AG04449 (cell line): ENCODE data around the gene SYT12.

Experiments used
- CTCF ChIA-PET: fragments of 350-600 bp; formaldehyde crosslinking; extraction: SDS; loops from one replicate; lab custom pipeline; 2021; ENCODE audit warnings: antibody characterized with exemption; lab: Yijun Ruan, JAX
- POLR2A ChIA-PET: fragments of 400-600, 350-600 bp; formaldehyde crosslinking; extraction: SDS; loops from one replicate; lab custom pipeline; 2020; ENCODE audit warnings: antibody characterized with exemption, inconsistent platforms; lab: Yijun Ruan, JAX
- DNase-seq: peaks from one replicate; pipeline ENCODE4 v3.0.0-alpha.2; 2010; ENCODE audit warnings: low read depth, low spot score
- H3K4me3 ChIP-seq: 2 replicates; pipeline ENCODE4 v1.5.1; 2011; ENCODE audit warnings: low read depth, mild to moderate bottlenecking, control low read depth, low read length
- CTCF ChIP-seq: IDR thresholded peaks from one replicate; pipeline ENCODE4 v1.5.1; 2011; ENCODE audit warnings: mild to moderate bottlenecking, moderate library complexity, low read length, control low read depth, inconsistent platforms; ENCODE audit not compliant: insufficient read depth; ENCODE audit errors: missing control alignments

Gene SYT12

GRCh38 chr11:67006029-67006884 is 16.7 kb upstream of the SYT12 start:
- CTCF ChIA-PET: no interaction called here
- H3K4me3 ChIP-seq: no peak overlapping the region
- DNase-seq: no peak
- POLR2A ChIA-PET: no interaction called here
- TF ChIP-seq CTCF: no peak

GRCh38 chr11:67007126-67007525 is 15.8 kb upstream of the SYT12 start:
- CTCF ChIA-PET: no interaction called here
- TF ChIP-seq CTCF: no peak
- POLR2A ChIA-PET: no interaction called here
- DNase-seq: no peak
- no peak overlapping the region for H3K4me3 ChIP-seq

GRCh38 chr11:67010296-67010905 is 12.5 kb upstream of the SYT12 start:
- ChIA-PET CTCF (interaction anchor here (3.9 kb wide), 1 partner anchor 11 kb away, joined by 20 read pairs; the partner anchor contains the start of gene SYT12), POLR2A (no interaction called here)
- no peak for TF ChIP-seq CTCF
- no peak for DNase-seq
- no peak overlapping the region for H3K4me3 ChIP-seq

GRCh38 chr11:67013511-67014045 is 9.4 kb upstream of the SYT12 start:
- no peak for DNase-seq
- H3K4me3 ChIP-seq: no peak overlapping the region
- CTCF ChIA-PET: no interaction called here
- POLR2A ChIA-PET: interaction anchor here (0.6 kb wide), 1 partner anchor 11 kb away, joined by 3 read pairs; no protein-coding TSS in a partner anchor
- TF ChIP-seq CTCF: no peak

DNA sequence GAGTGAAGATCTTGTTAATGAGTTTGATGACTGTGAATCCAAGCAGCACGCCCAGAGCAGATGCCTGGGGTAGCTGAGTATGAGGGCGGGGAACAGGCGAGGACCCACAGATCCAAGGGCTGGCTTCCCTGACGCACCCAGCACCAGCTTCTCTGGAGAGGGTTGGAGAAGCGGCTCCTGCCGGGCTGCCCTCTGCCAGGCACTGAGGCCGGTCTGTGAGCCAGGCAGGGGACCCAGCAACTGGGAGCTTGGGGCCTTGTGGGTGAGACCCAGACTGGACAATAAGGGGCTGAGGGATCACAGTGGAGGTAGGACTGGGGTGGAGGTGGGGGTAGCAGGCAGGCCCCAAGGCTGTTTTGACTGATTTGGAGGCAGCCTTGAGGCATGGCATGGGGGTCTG is 8.6 kb upstream of the SYT12 start:
- TF ChIP-seq CTCF: no peak
- CTCF ChIA-PET: interaction anchor here (0.8 kb wide), 1 partner anchor 11 kb away, joined by 3 read pairs; no protein-coding TSS in a partner anchor
- H3K4me3 ChIP-seq: no peak overlapping the region
- POLR2A ChIA-PET: no interaction called here
- DNase-seq: no peak

GRCh38 chr11:67015048-67015447 is 7.9 kb upstream of the SYT12 start:
- POLR2A ChIA-PET: no interaction called here
- no peak for DNase-seq
- no peak overlapping the region for H3K4me3 ChIP-seq
- TF ChIP-seq CTCF: no peak
- CTCF ChIA-PET: interaction anchor here (0.8 kb wide), 1 partner anchor 10 kb away, joined by 3 read pairs; no protein-coding TSS in a partner anchor
